Gastroesophageal sphincter (tissue), 3 donors: ENCODE data around the gene DPP7.

ENCODE experiments used
- EP300 ChIP-seq: sonication (generic); formaldehyde crosslinking; IDR thresholded peaks from one replicate; pipeline ENCODE4 v1.6.1; 2017; ENCODE audit warnings: antibody characterized with exemption, mild to moderate bottlenecking
- POLR2A ChIP-seq, 2 donors: fragments of 450-650 bp; IDR thresholded peaks; one replicate each; pipeline ENCODE4 v1.6.1; 2017; ENCODE audit warnings: antibody characterized with exemption in 2 of 2, mild to moderate bottlenecking in 2 of 2, moderate library complexity in 1 of 2
- TF ChIP-seq, protein P1 (sequence below), 4 experiments: fragments of 200-600 bp in 2 of 4; fragments of 450-650 bp in 2 of 4; sonication (generic) in 1 of 4; IDR thresholded peaks; one replicate each; pipeline ENCODE4 v1.5.1; 2017 to 2019; ENCODE audit warnings: antibody characterized with exemption in 4 of 4, mild to moderate bottlenecking in 2 of 4, moderate library complexity in 2 of 4

- TF ChIP-seq POLR2A (IDR thresholded peaks at IDR 0.05) = no peak
- TF ChIP-seq, protein P1, sequence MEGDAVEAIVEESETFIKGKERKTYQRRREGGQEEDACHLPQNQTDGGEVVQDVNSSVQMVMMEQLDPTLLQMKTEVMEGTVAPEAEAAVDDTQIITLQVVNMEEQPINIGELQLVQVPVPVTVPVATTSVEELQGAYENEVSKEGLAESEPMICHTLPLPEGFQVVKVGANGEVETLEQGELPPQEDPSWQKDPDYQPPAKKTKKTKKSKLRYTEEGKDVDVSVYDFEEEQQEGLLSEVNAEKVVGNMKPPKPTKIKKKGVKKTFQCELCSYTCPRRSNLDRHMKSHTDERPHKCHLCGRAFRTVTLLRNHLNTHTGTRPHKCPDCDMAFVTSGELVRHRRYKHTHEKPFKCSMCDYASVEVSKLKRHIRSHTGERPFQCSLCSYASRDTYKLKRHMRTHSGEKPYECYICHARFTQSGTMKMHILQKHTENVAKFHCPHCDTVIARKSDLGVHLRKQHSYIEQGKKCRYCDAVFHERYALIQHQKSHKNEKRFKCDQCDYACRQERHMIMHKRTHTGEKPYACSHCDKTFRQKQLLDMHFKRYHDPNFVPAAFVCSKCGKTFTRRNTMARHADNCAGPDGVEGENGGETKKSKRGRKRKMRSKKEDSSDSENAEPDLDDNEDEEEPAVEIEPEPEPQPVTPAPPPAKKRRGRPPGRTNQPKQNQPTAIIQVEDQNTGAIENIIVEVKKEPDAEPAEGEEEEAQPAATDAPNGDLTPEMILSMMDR (IDR thresholded peaks at IDR 0.05) = no peak
- TF ChIP-seq EP300 = no peak
Observed at GRCh38 chr9:137109250-137110146, 5.0 kb downstream of the DPP7 start.
